HepG2 (cell line): ENCODE measurements around the gene BCL11B.

Source experiments
- EZH2 ChIP-seq: conservative IDR thresholded peaks from 2 replicates; pipeline ENCODE4 v1.6.1; 2012; ENCODE audit warnings: mild to moderate bottlenecking, low read depth, low read length, moderate library complexity
- FOXM1 ChIP-seq: sonication (generic); formaldehyde crosslinking; IDR thresholded peaks from 2 replicates; pipeline ENCODE4 v1.5.0; 2020; ENCODE audit warnings: missing genetic modification reagents
- PHF8 ChIP-seq: sonication (generic); formaldehyde crosslinking; IDR thresholded peaks from 2 replicates; pipeline ENCODE4 v1.5.0; 2020; ENCODE audit warnings: missing genetic modification reagents
- POLR2AphosphoS5 ChIP-seq: IDR thresholded peaks from 2 replicates; pipeline ENCODE4 v1.6.1; 2012; ENCODE audit warnings: low read depth, low read length
- SMARCC2 ChIP-seq: fragments of 450-650 bp; IDR thresholded peaks from 2 replicates; pipeline ENCODE4 v1.6.1; 2017; ENCODE audit warnings: antibody characterized with exemption, mild to moderate bottlenecking
- SP5 ChIP-seq: IDR thresholded peaks from 2 replicates; pipeline ENCODE4 v1.6.1; 2016; ENCODE audit warnings: low read depth, borderline replicate concordance
- SRF ChIP-seq: IDR thresholded peaks from 2 replicates; pipeline ENCODE4 v1.6.1; 2011; ENCODE audit warnings: mild to moderate bottlenecking, low read depth, low read length, moderate library complexity
- ZNF274 ChIP-seq: sonication (generic); formaldehyde crosslinking; IDR thresholded peaks from 2 replicates; pipeline ENCODE4 v1.5.1; 2020; ENCODE audit warnings: mild to moderate bottlenecking, missing genetic modification reagents

DNA sequence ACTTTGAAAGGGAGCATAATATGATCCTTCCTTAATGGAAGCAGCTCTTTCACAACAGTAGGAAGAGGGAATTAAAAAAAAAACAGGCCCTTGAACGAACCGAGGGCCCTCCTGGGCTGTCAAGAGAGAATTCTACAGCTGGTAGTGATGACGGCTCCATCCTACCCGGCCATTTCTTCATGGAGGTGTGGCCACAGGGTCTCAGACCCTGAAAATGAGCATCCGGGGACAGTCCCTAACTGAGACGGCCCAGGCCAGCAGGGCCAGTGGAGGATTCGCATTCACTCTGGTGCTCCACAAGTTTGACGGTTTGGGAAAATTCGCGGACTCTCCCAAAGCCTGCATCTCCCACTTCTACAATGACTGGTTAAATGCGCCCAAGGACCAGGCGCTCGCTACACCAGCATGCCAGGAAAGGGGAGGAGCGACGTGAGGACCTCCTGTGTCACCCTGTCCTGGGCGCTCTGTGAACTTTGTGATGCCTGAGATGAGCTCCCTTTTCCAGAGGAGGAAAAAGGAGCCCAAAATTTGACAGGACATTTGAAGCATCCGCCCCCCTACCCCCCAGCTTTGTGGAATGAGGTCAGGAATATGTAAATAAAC, 66.8 kb downstream of the BCL11B start:
- TF ChIP-seq ZNF274 (CRISPR knock-in tag) (no peak), SP5 (CRISPR knock-in tag) (no peak), EZH2 (no peak), POLR2AphosphoS5 (no peak), SMARCC2 (no peak), PHF8 (CRISPR knock-in tag) (no peak), SRF (no peak), FOXM1 (CRISPR knock-in tag) (no peak)
